Stimulated activated CD8-positive, alpha-beta memory T cell treated with anti-CD3 and anti-CD28 coated beads, Interleukin-4, amount 100 ng/mL, for 24 hours (primary cell): ENCODE measurements around the gene CLEC16A.
"Not testable (repeated sequence)": the region's sequence is repeated elsewhere in the genome, so short reads cannot be mapped to it uniquely, and the experiment has no call there.

Source experiments
- DNase-seq: peaks from one replicate; pipeline ENCODE4 v3.0.0-alpha.2; 2020; ENCODE audit warnings: low read depth

Gene CLEC16A

DNA sequence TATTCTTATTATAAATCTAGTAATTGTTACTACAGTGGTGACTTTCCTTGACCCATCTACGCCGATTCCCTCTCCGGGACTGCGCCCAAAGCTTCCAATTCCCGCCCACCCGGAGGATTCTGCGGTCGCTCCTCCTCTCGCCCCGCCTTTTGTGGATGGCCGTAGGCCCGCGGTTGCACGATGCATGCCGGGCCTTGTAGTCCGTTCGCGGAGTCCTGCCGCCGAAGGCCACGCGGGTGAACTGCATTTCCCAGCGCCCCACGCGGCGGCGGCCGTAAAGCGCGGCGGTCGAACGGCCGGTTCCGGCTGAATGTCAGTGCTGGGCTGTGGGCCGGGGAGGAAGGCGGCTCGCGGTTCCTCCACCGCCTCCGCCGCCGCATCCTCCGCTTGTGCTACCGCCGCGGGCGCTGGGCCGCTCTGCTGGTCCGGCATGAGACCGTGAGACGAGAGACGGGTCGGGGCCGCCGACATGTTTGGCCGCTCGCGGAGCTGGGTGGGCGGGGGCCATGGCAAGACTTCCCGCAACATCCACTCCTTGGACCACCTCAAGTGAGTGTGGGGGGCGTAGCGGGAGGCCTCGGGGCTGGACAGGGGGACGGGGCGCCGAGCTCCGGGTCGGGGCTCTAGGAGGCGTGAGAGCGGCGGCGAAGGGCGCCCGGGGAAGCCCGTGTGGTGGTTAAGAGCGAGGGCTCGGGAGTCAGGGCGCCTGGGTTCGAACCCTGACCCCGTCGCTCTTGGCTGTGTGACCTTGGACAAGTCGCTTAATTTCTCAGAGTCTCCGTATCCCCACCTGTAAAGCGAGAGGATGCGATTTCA, at the start of gene CLEC16A:
Gene CLEC16A (plus strand): TSS at position 316 of the 816 bp plus-strand sequence. CDS start 154 bp downstream, at position 470.
- peak; percentile 95 for DNase-seq

DNA sequence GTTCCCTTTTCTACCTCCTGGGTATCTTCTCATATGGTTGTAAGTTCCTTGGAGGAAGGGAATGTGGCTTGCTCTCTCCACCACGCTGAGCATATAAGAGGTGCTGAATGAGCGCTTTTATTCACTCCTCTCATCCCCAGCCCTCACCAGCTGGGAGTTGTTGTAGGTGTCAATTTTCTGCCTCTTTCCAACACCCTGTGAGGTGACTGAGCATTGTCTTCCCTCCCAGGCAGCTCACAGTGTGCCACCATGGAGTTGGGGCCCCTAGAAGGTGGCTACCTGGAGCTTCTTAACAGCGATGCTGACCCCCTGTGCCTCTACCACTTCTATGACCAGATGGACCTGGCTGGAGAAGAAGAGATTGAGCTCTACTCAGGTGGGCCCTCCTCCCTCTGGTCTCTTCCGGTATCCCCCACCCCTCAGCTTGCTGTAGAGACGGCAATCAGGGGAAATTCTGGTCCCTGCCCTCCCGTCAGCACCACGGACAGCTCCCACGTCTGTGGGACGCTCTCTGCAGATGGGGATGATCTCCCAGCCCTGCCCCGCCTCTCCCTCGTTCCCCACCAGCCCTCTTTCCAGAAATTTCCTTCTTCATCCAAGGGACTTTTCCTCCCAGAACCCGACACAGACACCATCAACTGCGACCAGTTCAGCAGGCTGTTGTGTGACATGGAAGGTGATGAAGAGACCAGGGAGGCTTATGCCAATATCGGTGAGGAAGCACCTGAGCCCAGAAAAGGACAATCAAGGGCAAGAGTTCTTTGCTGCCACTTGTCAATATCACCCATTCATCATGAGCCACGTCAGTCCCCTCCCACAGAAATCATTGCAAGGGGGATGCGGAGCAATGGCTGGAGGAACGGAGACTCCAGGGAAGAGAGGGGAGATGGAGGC, 49.1 kb upstream of the CLEC16A start:
- no peak for DNase-seq

DNA sequence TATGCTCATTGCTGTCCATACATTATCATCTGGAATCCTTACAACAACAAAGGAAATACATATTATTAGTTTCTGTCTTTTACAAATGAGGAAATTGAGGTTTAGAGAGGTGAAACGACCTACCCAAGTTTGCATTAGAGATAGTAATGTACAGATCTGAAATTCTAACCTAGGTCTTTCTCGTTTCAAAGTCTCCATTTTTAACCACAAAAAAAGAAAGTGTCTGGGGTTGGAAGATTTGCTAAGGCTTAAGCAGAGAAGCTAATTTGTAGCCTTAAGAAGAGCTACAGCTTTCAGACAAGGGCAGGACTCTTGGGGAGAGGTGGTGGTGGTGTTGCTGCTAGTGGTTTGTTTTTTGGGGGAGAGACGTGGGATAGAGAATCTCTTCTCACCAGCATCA, 48.2 kb upstream of the CLEC16A start:
- DNase-seq = no peak

DNA sequence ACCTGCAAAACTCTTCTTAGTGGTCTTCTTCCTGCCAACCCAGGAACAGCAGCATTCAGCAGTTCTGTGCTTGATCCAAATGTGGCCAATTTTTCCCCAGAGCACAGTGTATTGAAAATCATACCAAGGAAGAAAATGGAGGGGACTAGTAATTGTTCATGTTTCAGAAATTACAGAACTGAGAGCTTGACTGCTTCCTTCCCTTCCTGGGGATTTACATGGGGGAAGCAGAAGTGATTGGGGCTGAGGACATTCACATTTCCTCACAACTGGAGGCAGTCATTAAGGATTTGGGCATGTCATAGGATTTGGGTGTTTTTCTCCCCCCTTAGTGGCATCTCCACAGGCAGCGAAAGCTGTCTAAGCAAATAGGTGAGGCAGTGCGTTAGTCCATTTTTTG, 47.6 kb upstream of the CLEC16A start:
- DNase-seq = no peak

- no peak for DNase-seq
These were observed 47.2 kb upstream of the CLEC16A start for GRCh38 chr16:10897134-10897533.

GRCh38 chr16:10902999-10903398, 41.4 kb upstream of the CLEC16A start:
- no peak for DNase-seq

DNA sequence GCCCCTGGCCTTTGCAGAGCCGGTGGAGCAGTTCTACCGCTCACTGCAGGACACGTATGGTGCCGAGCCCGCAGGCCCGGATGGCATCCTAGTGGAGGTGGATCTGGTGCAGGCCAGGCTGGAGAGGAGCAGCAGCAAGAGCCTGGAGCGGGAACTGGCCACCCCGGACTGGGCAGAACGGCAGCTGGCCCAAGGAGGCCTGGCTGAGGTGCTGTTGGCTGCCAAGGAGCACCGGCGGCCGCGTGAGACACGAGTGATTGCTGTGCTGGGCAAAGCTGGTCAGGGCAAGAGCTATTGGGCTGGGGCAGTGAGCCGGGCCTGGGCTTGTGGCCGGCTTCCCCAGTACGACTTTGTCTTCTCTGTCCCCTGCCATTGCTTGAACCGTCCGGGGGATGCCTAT, 37.9 kb upstream of the CLEC16A start:
- DNase-seq = no peak

DNA sequence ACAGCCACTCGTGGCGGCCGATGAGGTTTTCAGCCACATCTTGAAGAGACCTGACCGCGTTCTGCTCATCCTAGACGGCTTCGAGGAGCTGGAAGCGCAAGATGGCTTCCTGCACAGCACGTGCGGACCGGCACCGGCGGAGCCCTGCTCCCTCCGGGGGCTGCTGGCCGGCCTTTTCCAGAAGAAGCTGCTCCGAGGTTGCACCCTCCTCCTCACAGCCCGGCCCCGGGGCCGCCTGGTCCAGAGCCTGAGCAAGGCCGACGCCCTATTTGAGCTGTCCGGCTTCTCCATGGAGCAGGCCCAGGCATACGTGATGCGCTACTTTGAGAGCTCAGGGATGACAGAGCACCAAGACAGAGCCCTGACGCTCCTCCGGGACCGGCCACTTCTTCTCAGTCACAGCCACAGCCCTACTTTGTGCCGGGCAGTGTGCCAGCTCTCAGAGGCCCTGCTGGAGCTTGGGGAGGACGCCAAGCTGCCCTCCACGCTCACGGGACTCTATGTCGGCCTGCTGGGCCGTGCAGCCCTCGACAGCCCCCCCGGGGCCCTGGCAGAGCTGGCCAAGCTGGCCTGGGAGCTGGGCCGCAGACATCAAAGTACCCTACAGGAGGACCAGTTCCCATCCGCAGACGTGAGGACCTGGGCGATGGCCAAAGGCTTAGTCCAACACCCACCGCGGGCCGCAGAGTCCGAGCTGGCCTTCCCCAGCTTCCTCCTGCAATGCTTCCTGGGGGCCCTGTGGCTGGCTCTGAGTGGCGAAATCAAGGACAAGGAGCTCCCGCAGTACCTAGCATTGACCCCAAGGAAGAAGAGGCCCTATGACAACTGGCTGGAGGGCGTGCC, 37.2 kb upstream of the CLEC16A start:
- DNase-seq = no peak

DNA sequence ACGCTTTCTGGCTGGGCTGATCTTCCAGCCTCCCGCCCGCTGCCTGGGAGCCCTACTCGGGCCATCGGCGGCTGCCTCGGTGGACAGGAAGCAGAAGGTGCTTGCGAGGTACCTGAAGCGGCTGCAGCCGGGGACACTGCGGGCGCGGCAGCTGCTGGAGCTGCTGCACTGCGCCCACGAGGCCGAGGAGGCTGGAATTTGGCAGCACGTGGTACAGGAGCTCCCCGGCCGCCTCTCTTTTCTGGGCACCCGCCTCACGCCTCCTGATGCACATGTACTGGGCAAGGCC, 36.7 kb upstream of the CLEC16A start:
- no peak for DNase-seq

- no peak for DNase-seq
These were observed 33.1 kb upstream of the CLEC16A start for GRCh38 chr16:10911267-10911666.

GRCh38 chr16:10916534-10916933, 27.8 kb upstream of the CLEC16A start:
- DNase-seq = no peak

- DNase-seq = peak; percentile 77
These were observed 25.9 kb upstream of the CLEC16A start for GRCh38 chr16:10918294-10919002.

DNA sequence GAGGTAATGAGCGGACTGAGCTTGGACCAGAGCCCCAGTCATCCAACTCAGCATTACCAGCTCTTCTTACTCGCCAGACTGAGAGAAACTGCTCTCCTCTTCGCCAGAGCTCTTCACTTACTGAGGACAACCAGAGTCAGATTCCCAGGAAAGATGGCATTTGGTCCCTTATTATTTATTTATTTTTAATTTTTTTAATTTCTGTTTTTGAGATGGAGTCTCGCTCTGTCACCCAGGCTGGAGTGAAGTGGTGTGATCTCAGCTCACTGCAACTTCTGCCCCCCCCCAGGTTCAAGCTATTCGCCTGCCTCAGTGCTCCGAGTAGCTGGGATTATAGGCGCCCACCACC, 25.4 kb upstream of the CLEC16A start:
- no peak for DNase-seq

DNA sequence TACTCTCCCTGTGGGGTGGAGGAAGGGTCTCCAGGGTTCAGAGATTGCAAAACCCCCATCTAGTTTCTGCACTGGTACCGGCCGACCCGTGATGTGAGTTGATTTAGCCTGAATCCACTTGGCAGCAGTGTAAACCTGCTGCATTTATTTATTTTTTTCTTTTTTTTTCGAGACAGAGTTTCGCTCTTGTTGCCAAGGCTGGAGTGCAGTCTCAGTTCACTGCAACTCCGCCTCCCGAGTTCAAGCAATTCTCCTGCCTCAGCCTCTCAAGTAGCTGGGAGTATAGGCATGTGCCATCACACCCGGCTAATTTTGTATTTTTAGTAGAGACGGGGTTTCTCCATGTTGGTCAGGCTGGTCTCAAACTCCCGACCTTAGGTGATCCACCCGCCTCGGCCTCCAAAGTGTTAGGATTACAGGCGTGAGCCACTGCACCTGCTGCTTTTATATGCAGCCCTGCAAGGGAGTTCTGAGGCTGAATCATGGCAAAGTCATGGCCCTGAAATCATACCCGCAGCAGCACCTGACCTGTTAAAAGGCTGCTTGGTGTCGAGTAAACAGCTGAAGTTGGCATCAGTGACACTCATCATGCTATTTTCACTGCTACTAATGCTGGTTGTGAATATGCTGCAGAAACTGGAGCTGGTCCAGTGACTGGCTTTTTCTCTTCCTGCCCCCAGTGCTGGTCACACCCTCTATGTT, 23.5 kb upstream of the CLEC16A start:
- DNase-seq = no peak

GRCh38 chr16:10921536-10922327, 22.6 kb upstream of the CLEC16A start:
- DNase-seq = no peak

GRCh38 chr16:10922328-10923145, 21.8 kb upstream of the CLEC16A start:
- no peak for DNase-seq

- no peak for DNase-seq
These were observed 21.2 kb upstream of the CLEC16A start for GRCh38 chr16:10923146-10923649.

GRCh38 chr16:10923650-10924214, 20.6 kb upstream of the CLEC16A start:
- DNase-seq = no peak

- not testable (repeated sequence) for DNase-seq
These were observed 19.1 kb upstream of the CLEC16A start for GRCh38 chr16:10925285-10925684.
